Endothelial cell of umbilical vein (primary cell): ENCODE measurements around the gene FTHL17. TPM values are rescaled to one million over a fixed set of nuclear protein-coding genes. Genes with fewer than 3 reads are reported as not detected.

Experiments
- Bru-seq: library from RNA; stranded (reverse); fragments of 400-500 nt; gene quantifications from one replicate; lab custom pipeline; 2021; lab: Mats Ljungman, UMichigan
- BruChase-seq, 2 experiments: library from RNA; stranded (reverse); fragments of 400-500 nt; gene quantifications; one replicate each; lab custom pipeline; 2021; lab: Mats Ljungman, UMichigan
- BruUV-seq: library from RNA; stranded (reverse); fragments of 400-500 nt; replicated peaks from 2 replicates; lab custom pipeline; 2021; lab: Mats Ljungman, UMichigan
- CTCF ChIA-PET: fragments of 300-600, 350-600 bp; sonication (Branson Sonifier 250); formaldehyde crosslinking; loops from one replicate; lab custom pipeline; 2021; ENCODE audit warnings: antibody characterized with exemption, inconsistent platforms; lab: Charles Lee
- POLR2A ChIA-PET: fragments of 300-600, 350-600 bp; sonication (Branson Sonifier 250); formaldehyde crosslinking; loops from one replicate; lab custom pipeline; 2021; ENCODE audit warnings: antibody characterized with exemption, inconsistent platforms; lab: Charles Lee
- DNase-seq: peaks from one replicate; pipeline ENCODE4 v3.0.0-alpha.2; 2011; ENCODE audit warnings: low read depth, low spot score
- FAIRE-seq: peaks from 2 replicates; lab custom pipeline; 2011; peaks lifted over from hg19 to GRCh38; lab: Jason Lieb, UNC
- H2AFZ ChIP-seq: 2 replicates; pipeline ENCODE4 v1.6.0; 2012; ENCODE audit warnings: low read depth, low read length, control low read depth, inconsistent platforms
- H3K27ac ChIP-seq: 2 replicates; pipeline ENCODE4 v1.5.1; 2011; ENCODE audit warnings: low read depth, mild to moderate bottlenecking, control low read depth, low read length, moderate library complexity; ENCODE audit not compliant: insufficient read depth
- H3K27me3 ChIP-seq, 2 experiments: 2 replicates each; pipeline versions ENCODE4 v1.6.0 to v1.6.1; 2011; ENCODE audit warnings: low read length in 2 of 2, mixed read lengths in 1 of 2; ENCODE audit not compliant: control insufficient read depth in 2 of 2, insufficient read depth in 2 of 2
- H3K36me3 ChIP-seq, 2 experiments: 2 replicates in 1 of 2; 3 replicates in 1 of 2; pipeline ENCODE4 v1.5.1; 2011; ENCODE audit warnings: low read length in 2 of 2, mild to moderate bottlenecking in 1 of 2, moderate library complexity in 1 of 2; ENCODE audit not compliant: control insufficient read depth in 2 of 2, insufficient read depth in 2 of 2; ENCODE audit errors: extremely low read depth in 1 of 2
- H3K4me1 ChIP-seq: 3 replicates; pipeline ENCODE4 v1.5.1; 2011; ENCODE audit warnings: mild to moderate bottlenecking, low read length; ENCODE audit not compliant: control insufficient read depth, insufficient read depth; ENCODE audit errors: extremely low read depth
- H3K4me2 ChIP-seq: 2 replicates; pipeline ENCODE4 v1.6.1; 2011; ENCODE audit warnings: low read length, control low read depth, mixed read lengths; ENCODE audit not compliant: insufficient read depth
- H3K4me3 ChIP-seq, 3 experiments: fragments of 200-600 bp in 1 of 3; sonication (generic), shearing (Covaris generic) in 1 of 3; replicated peaks in 1 of 3; 2 replicates each; pipeline ENCODE4 v1.5.1; 2011 to 2016; ENCODE audit warnings: control low read depth in 3 of 3, low read length in 3 of 3, mild to moderate bottlenecking in 2 of 3, inconsistent platforms in 1 of 3, low read depth in 1 of 3, moderate library complexity in 1 of 3; ENCODE audit not compliant: insufficient read depth in 1 of 3
- H3K79me2 ChIP-seq: 2 replicates; pipeline ENCODE4 v1.6.0; 2012; ENCODE audit warnings: low read length, inconsistent platforms; ENCODE audit not compliant: control insufficient read depth, insufficient read depth
- H3K9ac ChIP-seq: replicated peaks from 2 replicates; pipeline ENCODE3; 2011; ENCODE audit warnings: low read length, control low read depth; ENCODE audit not compliant: insufficient read depth; ENCODE audit errors: extremely low read depth
- H3K9me1 ChIP-seq: replicated peaks from 3 replicates; pipeline ENCODE4 v1.6.0; 2011; ENCODE audit warnings: mild to moderate bottlenecking, low read length; ENCODE audit not compliant: control insufficient read depth, insufficient read depth; ENCODE audit errors: extremely low read depth
- H3K9me3 ChIP-seq: replicated peaks from 2 replicates; pipeline ENCODE4 v1.5.1; 2012; ENCODE audit warnings: low read length, inconsistent platforms; ENCODE audit not compliant: control insufficient read depth, insufficient read depth
- H4K20me1 ChIP-seq: replicated peaks from 2 replicates; pipeline ENCODE3; 2011; ENCODE audit warnings: mild to moderate bottlenecking, low read length; ENCODE audit not compliant: control insufficient read depth, insufficient read depth; ENCODE audit errors: extremely low read depth
- EZH2 ChIP-seq: IDR thresholded peaks from 2 replicates; pipeline ENCODE4 v1.6.1; 2012; ENCODE audit warnings: borderline replicate concordance, low read depth, mild to moderate bottlenecking, moderate library complexity, low read length, inconsistent platforms; ENCODE audit not compliant: severe bottlenecking
- FOS ChIP-seq: IDR thresholded peaks from 2 replicates; pipeline ENCODE4 v1.6.1; 2011; ENCODE audit warnings: mild to moderate bottlenecking, low read length, moderate library complexity, borderline replicate concordance; ENCODE audit not compliant: insufficient read depth
- GATA2 ChIP-seq: IDR thresholded peaks from 2 replicates; pipeline ENCODE4 v1.7.0; 2011; ENCODE audit warnings: low read depth, mild to moderate bottlenecking, moderate library complexity, mixed read lengths, low read length; ENCODE audit not compliant: insufficient read length, insufficient read depth
- JUN ChIP-seq: IDR thresholded peaks from 2 replicates; pipeline ENCODE4 v1.6.1; 2011; ENCODE audit warnings: borderline replicate concordance, low read depth; ENCODE audit not compliant: insufficient read length, insufficient read depth
- MYC ChIP-seq: IDR thresholded peaks from one replicate; pipeline ENCODE4 v1.6.1; 2011; ENCODE audit warnings: mild to moderate bottlenecking, low read depth, low read length
- POLR2A ChIP-seq: IDR thresholded peaks from 2 replicates; pipeline ENCODE4 v1.6.1; 2012; ENCODE audit warnings: low read depth, mild to moderate bottlenecking, control low read depth, low read length
- POLR2AphosphoS5 ChIP-seq: IDR thresholded peaks from 2 replicates; pipeline ENCODE4 v1.6.1; 2012; ENCODE audit warnings: low read depth, mild to moderate bottlenecking, control low read depth, low read length, moderate library complexity; ENCODE audit not compliant: insufficient read depth
- dilution Hi-C: fragments of 300-500 bp; cut with MboI; formaldehyde crosslinking; loops from one replicate; pipeline ENCODE4 v1.15.0; 2019; ENCODE audit warnings: low sequenced_read_pairs; ENCODE audit not compliant: extremely low pct_ligation_motif_present
- intact Hi-C: fragments of 100-400 bp; cut with micrococcal nuclease; formaldehyde crosslinking; loops from one replicate; pipeline ENCODE4 v1.10.0; 2022
- long read RNA-seq: library from polyadenylated mRNA; stranded (forward); transcript quantifications from one replicate; pipeline ENCODE4 v2.0.0, GENCODE V29; 2021
- polyA minus RNA-seq, 3 experiments: library from RNA; depleted of rRNA, polyadenylated mRNA; stranded (reverse); fragments of >200 nt; gene quantifications; 1 replicate in 1 of 3; 2 replicates in 2 of 3; pipeline ENCODE4 v1.2.3, GENCODE V29; 2011
- polyA plus RNA-seq, 4 experiments: library from polyadenylated mRNA; depleted of rRNA in 3 of 4; stranded (reverse) in 3 of 4; unstranded in 1 of 4; fragments of >200 nt; gene quantifications; 2 replicates each; pipeline versions ENCODE4 v1.2.1 to v1.2.3, GENCODE V29; 2011 to 2012; ENCODE audit warnings: missing spikeins in 1 of 4
- total RNA-seq: library from RNA; stranded (reverse); gene quantifications from 2 replicates; pipeline ENCODE4 v1.2.3, GENCODE V29; 2021
- TF ChIP-seq, protein P1 (sequence below): IDR thresholded peaks from 2 replicates; pipeline ENCODE4 v1.6.1; 2011; ENCODE audit not compliant: insufficient read depth, insufficient read length
- TF ChIP-seq, protein P2 (sequence below), 2 donors: IDR thresholded peaks; 1 replicate in 1 of 2; 2 replicates in 1 of 2; pipeline ENCODE4 v1.5.1; 2011; ENCODE audit warnings: low read length in 2 of 2, mild to moderate bottlenecking in 2 of 2, moderate library complexity in 2 of 2, control low read depth in 1 of 2, inconsistent platforms in 1 of 2, low read depth in 1 of 2; ENCODE audit not compliant: insufficient read depth in 1 of 2; ENCODE audit errors: extremely low read depth in 1 of 2

FTHL17 gene
- total RNA-seq (not detected in 2 replicates), polyA plus RNA-seq (not detected in 2 replicates), polyA minus RNA-seq (not detected in 2 replicates), Bru-seq, nascent RNA (not detected), BruChase-seq, experiment 1, labeled RNA remaining after a 6-hour chase (not detected), BruChase-seq, experiment 2, labeled RNA remaining after a 2-hour chase (not detected)
- polyA plus RNA-seq (2011; cell fraction: cytosol; rRNA removed): not detected in 2 replicates
- not detected in 2 replicates for polyA plus RNA-seq (2011; cell fraction: nucleus; rRNA removed)
- polyA plus RNA-seq (2012): not detected in 2 replicates
- polyA minus RNA-seq (2011; cell fraction: cytosol; rRNA and poly(A)+ RNA removed): not detected
- not detected in 2 replicates for polyA minus RNA-seq (2011; cell fraction: nucleus; rRNA and poly(A)+ RNA removed)
- long read RNA-seq: 0 reads

DNA sequence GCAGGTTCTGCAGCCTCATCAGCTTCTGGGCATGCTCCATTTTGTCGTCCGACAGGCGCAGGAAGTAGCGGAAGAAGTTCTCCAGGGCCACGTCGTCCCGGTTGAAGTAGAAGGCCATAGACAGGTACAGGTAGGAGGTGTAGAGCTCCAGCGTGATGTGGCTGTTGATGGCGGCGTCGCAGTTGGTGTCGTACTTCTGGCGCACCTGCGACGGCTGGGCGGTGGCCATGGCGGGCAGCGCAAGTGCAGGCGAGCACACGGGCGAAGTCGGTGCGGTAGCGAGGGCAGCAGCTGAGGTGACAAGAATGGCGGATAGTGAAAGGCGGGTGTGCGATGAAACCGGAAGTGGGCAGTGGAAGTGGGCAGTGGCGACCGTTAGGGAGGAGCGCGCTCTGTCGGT lies at the start of gene FTHL17:
Gene FTHL17 (minus strand): TSS at position 317 of the 400 bp plus-strand sequence. CDS start 88 bp downstream, at position 229.
- dilution Hi-C loops (no loop called here), intact Hi-C loops (no loop called here)
- Histone ChIP-seq H3K27me3 (no peaks in the 10 kb centered on the region), H3K4me1 (no peaks in the 10 kb centered on the region), H3K79me2 (no peaks in the 10 kb centered on the region), H2AFZ (no peak within 1 kb of the TSS), H3K9me1 (no peaks in the 10 kb centered on the region), H4K20me1 (no peaks in the 10 kb centered on the region), H3K36me3 (no peaks in the 10 kb centered on the region), H3K4me2 (no peak within 1 kb of the TSS), H3K9ac (no peak within 1 kb of the TSS), H3K27ac (no peak within 1 kb of the TSS), H3K4me3 (no peak within 1 kb of the TSS), H3K9me3 (no peaks in the 10 kb centered on the region)
- FAIRE-seq (no peak), DNase-seq (no peak)
- no TSS peak for BruUV-seq
- ChIA-PET POLR2A (no interaction called here), CTCF (no interaction called here)
- TF ChIP-seq EZH2: no peak
- TF ChIP-seq GATA2: no peak
- TF ChIP-seq, protein P1, sequence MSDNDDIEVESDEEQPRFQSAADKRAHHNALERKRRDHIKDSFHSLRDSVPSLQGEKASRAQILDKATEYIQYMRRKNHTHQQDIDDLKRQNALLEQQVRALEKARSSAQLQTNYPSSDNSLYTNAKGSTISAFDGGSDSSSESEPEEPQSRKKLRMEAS: no peak

DNA sequence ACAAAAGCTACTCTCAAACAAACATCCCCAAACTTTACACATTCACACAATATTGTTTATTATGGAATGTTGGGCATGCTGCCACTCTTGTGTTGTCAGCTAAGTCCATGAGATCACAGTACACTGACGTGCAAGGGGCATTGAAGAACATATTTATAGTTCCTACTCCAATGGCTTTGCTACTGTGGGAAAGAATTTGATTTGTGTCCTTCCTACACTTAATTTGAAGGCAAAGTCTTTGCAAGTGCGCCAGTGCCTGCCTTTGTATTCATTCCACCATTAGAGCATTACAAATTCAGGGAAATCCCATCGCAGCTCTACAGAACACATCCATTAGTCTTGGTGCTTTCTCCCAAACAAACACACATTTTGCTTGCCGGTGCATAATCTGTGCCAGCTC lies 45.4 kb upstream of the FTHL17 start:
- intact Hi-C loops (no loop called here), dilution Hi-C loops (no loop called here)
- no peak overlapping the region for H3K4me3 ChIP-seq
- TF ChIP-seq JUN (no peak), POLR2AphosphoS5 (no peak), EZH2 (no peak), FOS (no peak), POLR2A (no peak), MYC (no peak), GATA2 (no peak)
- TF ChIP-seq, protein P2, sequence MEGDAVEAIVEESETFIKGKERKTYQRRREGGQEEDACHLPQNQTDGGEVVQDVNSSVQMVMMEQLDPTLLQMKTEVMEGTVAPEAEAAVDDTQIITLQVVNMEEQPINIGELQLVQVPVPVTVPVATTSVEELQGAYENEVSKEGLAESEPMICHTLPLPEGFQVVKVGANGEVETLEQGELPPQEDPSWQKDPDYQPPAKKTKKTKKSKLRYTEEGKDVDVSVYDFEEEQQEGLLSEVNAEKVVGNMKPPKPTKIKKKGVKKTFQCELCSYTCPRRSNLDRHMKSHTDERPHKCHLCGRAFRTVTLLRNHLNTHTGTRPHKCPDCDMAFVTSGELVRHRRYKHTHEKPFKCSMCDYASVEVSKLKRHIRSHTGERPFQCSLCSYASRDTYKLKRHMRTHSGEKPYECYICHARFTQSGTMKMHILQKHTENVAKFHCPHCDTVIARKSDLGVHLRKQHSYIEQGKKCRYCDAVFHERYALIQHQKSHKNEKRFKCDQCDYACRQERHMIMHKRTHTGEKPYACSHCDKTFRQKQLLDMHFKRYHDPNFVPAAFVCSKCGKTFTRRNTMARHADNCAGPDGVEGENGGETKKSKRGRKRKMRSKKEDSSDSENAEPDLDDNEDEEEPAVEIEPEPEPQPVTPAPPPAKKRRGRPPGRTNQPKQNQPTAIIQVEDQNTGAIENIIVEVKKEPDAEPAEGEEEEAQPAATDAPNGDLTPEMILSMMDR (IDR thresholded peaks at IDR 0.05; ENCODE audit: extremely low read depth in 1 of 2, insufficient read depth in 1 of 2, low read depth in 1 of 2, low read length in 2 of 2): no peak
- TF ChIP-seq, protein P1: no peak
- H3K27me3 ChIP-seq: no peaks in the 10 kb centered on the region
- no peak overlapping the region for H3K9ac ChIP-seq
- POLR2A ChIA-PET: no interaction called here
- no peak overlapping the region for H3K4me2 ChIP-seq
- no TSS peak for BruUV-seq
- H3K79me2 ChIP-seq: no peaks in the 10 kb centered on the region
- no peaks in the 10 kb centered on the region for H4K20me1 ChIP-seq
- no peaks in the 10 kb centered on the region for H3K9me3 ChIP-seq
- H3K27ac ChIP-seq: no peak overlapping the region
- no peaks in the 10 kb centered on the region for H3K9me1 ChIP-seq
- CTCF ChIA-PET: no interaction called here
- H3K36me3 ChIP-seq: no peaks in the 10 kb centered on the region
- H3K4me1 ChIP-seq: no peaks in the 10 kb centered on the region
- FAIRE-seq (no peak), DNase-seq (no peak)
- no peak overlapping the region for H2AFZ ChIP-seq
